HepG2 (cell line): ENCODE data around the gene OSBP. TPM values are rescaled to one million over a fixed set of nuclear protein-coding genes. Genes with fewer than 3 reads are reported as not detected.

ENCODE experiments used
- ATAD3A ChIP-seq: sonication (generic); formaldehyde crosslinking; IDR thresholded peaks from 2 replicates; pipeline ENCODE4 v1.4.0; 2020; ENCODE audit warnings: missing genetic modification reagents
- CHD2 ChIP-seq: IDR thresholded peaks from 2 replicates; pipeline ENCODE4 v1.6.1; 2011; ENCODE audit warnings: low read depth, low read length, improper control_type of control experiment
- GABPB1 ChIP-seq: IDR thresholded peaks from 2 replicates; pipeline ENCODE4 v1.6.1; 2016; ENCODE audit warnings: mild to moderate bottlenecking, missing genetic modification reagents, moderate library complexity, missing compliant biosample characterization
- GATAD2A ChIP-seq: IDR thresholded peaks from 2 replicates; pipeline ENCODE4 v1.6.1; 2016
- HOXA3 ChIP-seq: sonication (generic); formaldehyde crosslinking; IDR thresholded peaks from 2 replicates; pipeline ENCODE4 v1.5.0; 2020; ENCODE audit warnings: missing genetic modification reagents
- HOXA7 ChIP-seq: sonication (generic); formaldehyde crosslinking; IDR thresholded peaks from 2 replicates; pipeline ENCODE4 v1.8.1; 2022; ENCODE audit warnings: mild to moderate bottlenecking, missing genetic modification reagents, moderate library complexity
- IKZF4 ChIP-seq: sonication (generic); formaldehyde crosslinking; IDR thresholded peaks from 2 replicates; pipeline ENCODE4 v1.5.1; 2020; ENCODE audit warnings: borderline replicate concordance, mild to moderate bottlenecking, low read depth, missing genetic modification reagents; ENCODE audit errors: not compliant biosample characterization
- JUN ChIP-seq: sonication (generic); formaldehyde crosslinking; IDR thresholded peaks from 2 replicates; pipeline ENCODE4 v1.4.0; 2020; ENCODE audit warnings: mild to moderate bottlenecking, missing genetic modification reagents
- KAT7 ChIP-seq: IDR thresholded peaks from 2 replicates; pipeline ENCODE4 v1.6.1; 2018; ENCODE audit warnings: borderline replicate concordance, missing compliant biosample characterization
- MXI1 ChIP-seq: IDR thresholded peaks from 3 replicates; pipeline ENCODE4 v1.6.1; 2012; ENCODE audit warnings: low read depth, low read length, inconsistent platforms, borderline replicate concordance
- NR2F6 ChIP-seq, 2 experiments: IDR thresholded peaks; 2 replicates each; pipeline ENCODE4 v1.6.1; 2016; ENCODE audit warnings: antibody characterized with exemption in 1 of 2, mild to moderate bottlenecking in 1 of 2
- RFXANK ChIP-seq: IDR thresholded peaks from 2 replicates; pipeline ENCODE4 v1.6.1; 2016
- SALL1 ChIP-seq: sonication (generic); formaldehyde crosslinking; IDR thresholded peaks from 2 replicates; pipeline ENCODE4 v1.8.0; 2022; ENCODE audit warnings: mild to moderate bottlenecking, missing genetic modification reagents
- SOX6 ChIP-seq, 2 experiments: fragments of 450-650 bp in 1 of 2; sonication (generic) in 1 of 2; formaldehyde crosslinking in 1 of 2; IDR thresholded peaks; 2 replicates each; pipeline versions ENCODE4 v1.4.0 to v1.6.1; 2017 to 2020; ENCODE audit warnings: antibody characterized with exemption in 1 of 2, mild to moderate bottlenecking in 1 of 2, missing genetic modification reagents in 1 of 2
- SRSF4 ChIP-seq: fragments of 200-400 bp; formaldehyde crosslinking; IDR thresholded peaks from one replicate; pipeline ENCODE4 v1.6.1; 2018; ENCODE audit warnings: mild to moderate bottlenecking, low read depth, low read length, moderate library complexity; ENCODE audit not compliant: poor library complexity, severe bottlenecking
- TBX3 ChIP-seq: fragments of 450-650 bp; IDR thresholded peaks from 2 replicates; pipeline ENCODE4 v1.6.1; 2017; ENCODE audit warnings: antibody characterized with exemption, mild to moderate bottlenecking, inconsistent platforms, borderline replicate concordance
- ZFP1 ChIP-seq: IDR thresholded peaks from 2 replicates; pipeline ENCODE4 v1.6.1; 2016
- ZNF138 ChIP-seq: sonication (generic); formaldehyde crosslinking; IDR thresholded peaks from 2 replicates; pipeline ENCODE4 v1.5.0; 2020; ENCODE audit warnings: mild to moderate bottlenecking, low read depth, missing genetic modification reagents
- ZNF337 ChIP-seq: sonication (generic); formaldehyde crosslinking; IDR thresholded peaks from 2 replicates; pipeline ENCODE4 v1.5.1; 2020; ENCODE audit warnings: missing genetic modification reagents, low read depth, mild to moderate bottlenecking, borderline replicate concordance
- ZZZ3 ChIP-seq: sonication (generic); formaldehyde crosslinking; IDR thresholded peaks from 2 replicates; pipeline ENCODE4 v1.4.0; 2020; ENCODE audit warnings: missing genetic modification reagents, mild to moderate bottlenecking, borderline replicate concordance
- polyA plus RNA-seq, 8 experiments: library from polyadenylated mRNA; depleted of rRNA in 3 of 8; stranded (reverse) in 7 of 8; unstranded in 1 of 8; fragments of >200 nt; fragmentation: Illumina TruSeq in 4 of 8; extraction: Trizol in 4 of 8; gene quantifications; 2 replicates each; pipeline versions ENCODE4 v1.2.1 to v1.2.3, GENCODE V29; 2011 to 2016; ENCODE audit warnings: low read depth in 4 of 8, missing spikeins in 1 of 8, mixed read lengths in 1 of 8; ENCODE audit not compliant: insufficient read depth in 1 of 8
- total RNA-seq, 5 experiments: library from RNA; depleted of rRNA; stranded (reverse); fragments of >200 nt; fragmentation: Illumina TruSeq; extraction: Trizol; gene quantifications; 2 replicates each; pipeline ENCODE4 v1.2.3, GENCODE V29; 2016; ENCODE audit warnings: low read depth in 1 of 5
- TF ChIP-seq, protein P1 (sequence below): sonication (generic); formaldehyde crosslinking; IDR thresholded peaks from 2 replicates; pipeline ENCODE4 v1.8.1; 2022; ENCODE audit warnings: mild to moderate bottlenecking, missing genetic modification reagents
- TF ChIP-seq, protein P2 (sequence below): IDR thresholded peaks from 2 replicates; pipeline ENCODE4 v1.6.1; 2016; ENCODE audit warnings: low read depth
- TF ChIP-seq, protein P3 (sequence below): sonication (generic); formaldehyde crosslinking; IDR thresholded peaks from 2 replicates; pipeline ENCODE4 v1.4.0; 2020; ENCODE audit warnings: missing genetic modification reagents
- TF ChIP-seq, protein P4 (sequence below): sonication (generic); formaldehyde crosslinking; IDR thresholded peaks from 2 replicates; pipeline ENCODE4 v1.5.0; 2020; ENCODE audit warnings: missing genetic modification reagents, mild to moderate bottlenecking, borderline replicate concordance
- TF ChIP-seq, protein P5 (sequence below): sonication (generic); formaldehyde crosslinking; IDR thresholded peaks from 2 replicates; pipeline ENCODE4 v1.8.0; 2022; ENCODE audit warnings: mild to moderate bottlenecking, missing genetic modification reagents; ENCODE audit not compliant: insufficient replicate concordance

The OSBP gene
- total and polyA plus RNA-seq, 2 of the 13 experiments (the other 11 are each of a cell fraction or from before 2014, with no cell fraction given), result 12.1 to 13.5 TPM

DNA sequence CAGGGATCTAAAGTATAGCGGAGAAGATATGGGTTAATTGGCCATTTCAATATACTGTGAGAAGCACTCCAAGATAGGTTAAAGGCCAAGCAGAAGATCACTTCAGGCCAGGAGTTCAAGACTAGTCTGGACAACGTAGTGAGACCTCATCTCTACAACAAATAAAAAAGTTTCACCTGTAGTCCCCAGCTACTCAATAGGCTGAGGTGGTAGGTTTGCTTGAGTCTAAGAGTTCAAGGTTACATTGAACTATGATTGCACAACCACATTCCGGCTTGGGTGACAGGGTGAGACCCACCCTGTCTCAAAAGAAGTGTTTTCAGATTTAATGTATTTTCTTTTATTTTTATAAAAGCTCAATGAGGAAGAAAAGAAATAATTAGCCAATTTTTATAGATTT lies 27.8 kb upstream of the OSBP start (continued):
- TF ChIP-seq, protein P1, sequence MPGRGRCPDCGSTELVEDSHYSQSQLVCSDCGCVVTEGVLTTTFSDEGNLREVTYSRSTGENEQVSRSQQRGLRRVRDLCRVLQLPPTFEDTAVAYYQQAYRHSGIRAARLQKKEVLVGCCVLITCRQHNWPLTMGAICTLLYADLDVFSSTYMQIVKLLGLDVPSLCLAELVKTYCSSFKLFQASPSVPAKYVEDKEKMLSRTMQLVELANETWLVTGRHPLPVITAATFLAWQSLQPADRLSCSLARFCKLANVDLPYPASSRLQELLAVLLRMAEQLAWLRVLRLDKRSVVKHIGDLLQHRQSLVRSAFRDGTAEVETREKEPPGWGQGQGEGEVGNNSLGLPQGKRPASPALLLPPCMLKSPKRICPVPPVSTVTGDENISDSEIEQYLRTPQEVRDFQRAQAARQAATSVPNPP (CRISPR knock-in tag), result no peak
- TF ChIP-seq GABPB1 (CRISPR knock-in tag) (no peak), IKZF4 (no peak), CHD2 (no peak), ZZZ3 (CRISPR knock-in tag) (no peak), RFXANK (CRISPR knock-in tag) (no peak), JUN (CRISPR knock-in tag) (no peak), SALL1 (peak; percentile 14; the same call in 1 of the 2 replicates), KAT7 (no peak), TBX3 (no peak), ATAD3A (CRISPR knock-in tag) (no peak), ZNF138 (CRISPR knock-in tag) (no peak), HOXA3 (CRISPR knock-in tag) (no peak), SOX6 (IDR thresholded peaks at IDR 0.05) (no peak), SOX6 (CRISPR knock-in tag; IDR thresholded peaks at IDR 0.05) (peak; percentile 65), MXI1 (no peak), GATAD2A (CRISPR knock-in tag) (peak; percentile 87), SRSF4 (no peak), HOXA7 (no peak), ZNF337 (CRISPR knock-in tag) (no peak), NR2F6 (IDR thresholded peaks at IDR 0.05) (peak; percentile 62), NR2F6 (CRISPR knock-in tag; IDR thresholded peaks at IDR 0.05) (peak; percentile 82), ZFP1 (CRISPR knock-in tag) (no peak)
- TF ChIP-seq, protein P2, sequence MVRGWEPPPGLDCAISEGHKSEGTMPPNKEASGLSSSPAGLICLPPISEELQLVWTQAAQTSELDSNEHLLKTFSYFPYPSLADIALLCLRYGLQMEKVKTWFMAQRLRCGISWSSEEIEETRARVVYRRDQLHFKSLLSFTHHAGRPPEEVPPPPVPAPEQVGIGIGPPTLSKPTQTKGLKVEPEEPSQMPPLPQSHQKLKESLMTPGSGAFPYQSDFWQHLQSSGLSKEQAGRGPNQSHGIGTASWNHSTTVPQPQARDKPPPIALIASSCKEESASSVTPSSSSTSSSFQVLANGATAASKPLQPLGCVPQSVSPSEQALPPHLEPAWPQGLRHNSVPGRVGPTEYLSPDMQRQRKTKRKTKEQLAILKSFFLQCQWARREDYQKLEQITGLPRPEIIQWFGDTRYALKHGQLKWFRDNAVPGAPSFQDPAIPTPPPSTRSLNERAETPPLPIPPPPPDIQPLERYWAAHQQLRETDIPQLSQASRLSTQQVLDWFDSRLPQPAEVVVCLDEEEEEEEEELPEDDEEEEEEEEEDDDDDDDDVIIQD (CRISPR knock-in tag), result no peak
- TF ChIP-seq, protein P3, sequence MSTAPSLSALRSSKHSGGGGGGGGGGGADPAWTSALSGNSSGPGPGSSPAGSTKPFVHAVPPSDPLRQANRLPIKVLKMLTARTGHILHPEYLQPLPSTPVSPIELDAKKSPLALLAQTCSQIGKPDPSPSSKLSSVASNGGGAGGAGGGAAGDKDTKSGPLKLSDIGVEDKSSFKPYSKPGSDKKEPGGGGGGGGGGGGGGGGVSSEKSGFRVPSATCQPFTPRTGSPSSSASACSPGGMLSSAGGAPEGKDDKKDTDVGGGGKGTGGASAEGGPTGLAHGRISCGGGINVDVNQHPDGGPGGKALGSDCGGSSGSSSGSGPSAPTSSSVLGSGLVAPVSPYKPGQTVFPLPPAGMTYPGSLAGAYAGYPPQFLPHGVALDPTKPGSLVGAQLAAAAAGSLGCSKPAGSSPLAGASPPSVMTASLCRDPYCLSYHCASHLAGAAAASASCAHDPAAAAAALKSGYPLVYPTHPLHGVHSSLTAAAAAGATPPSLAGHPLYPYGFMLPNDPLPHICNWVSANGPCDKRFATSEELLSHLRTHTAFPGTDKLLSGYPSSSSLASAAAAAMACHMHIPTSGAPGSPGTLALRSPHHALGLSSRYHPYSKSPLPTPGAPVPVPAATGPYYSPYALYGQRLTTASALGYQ (CRISPR knock-in tag), result no peak
- TF ChIP-seq, protein P4, sequence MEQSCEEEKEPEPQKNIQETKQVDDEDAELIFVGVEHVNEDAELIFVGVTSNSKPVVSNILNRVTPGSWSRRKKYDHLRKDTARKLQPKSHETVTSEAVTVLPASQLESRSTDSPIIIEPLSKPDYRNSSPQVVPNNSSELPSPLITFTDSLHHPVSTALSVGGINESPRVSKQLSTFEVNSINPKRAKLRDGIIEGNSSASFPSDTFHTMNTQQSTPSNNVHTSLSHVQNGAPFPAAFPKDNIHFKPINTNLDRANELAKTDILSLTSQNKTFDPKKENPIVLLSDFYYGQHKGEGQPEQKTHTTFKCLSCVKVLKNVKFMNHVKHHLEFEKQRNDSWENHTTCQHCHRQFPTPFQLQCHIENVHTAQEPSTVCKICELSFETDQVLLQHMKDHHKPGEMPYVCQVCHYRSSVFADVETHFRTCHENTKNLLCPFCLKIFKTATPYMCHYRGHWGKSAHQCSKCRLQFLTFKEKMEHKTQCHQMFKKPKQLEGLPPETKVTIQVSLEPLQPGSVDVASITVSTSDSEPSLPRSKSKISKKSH, result no peak
- TF ChIP-seq, protein P5, sequence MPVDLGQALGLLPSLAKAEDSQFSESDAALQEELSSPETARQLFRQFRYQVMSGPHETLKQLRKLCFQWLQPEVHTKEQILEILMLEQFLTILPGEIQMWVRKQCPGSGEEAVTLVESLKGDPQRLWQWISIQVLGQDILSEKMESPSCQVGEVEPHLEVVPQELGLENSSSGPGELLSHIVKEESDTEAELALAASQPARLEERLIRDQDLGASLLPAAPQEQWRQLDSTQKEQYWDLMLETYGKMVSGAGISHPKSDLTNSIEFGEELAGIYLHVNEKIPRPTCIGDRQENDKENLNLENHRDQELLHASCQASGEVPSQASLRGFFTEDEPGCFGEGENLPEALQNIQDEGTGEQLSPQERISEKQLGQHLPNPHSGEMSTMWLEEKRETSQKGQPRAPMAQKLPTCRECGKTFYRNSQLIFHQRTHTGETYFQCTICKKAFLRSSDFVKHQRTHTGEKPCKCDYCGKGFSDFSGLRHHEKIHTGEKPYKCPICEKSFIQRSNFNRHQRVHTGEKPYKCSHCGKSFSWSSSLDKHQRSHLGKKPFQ (CRISPR knock-in tag), result no peak
